Smooth muscle cell of the brain vasculature (primary cell): ENCODE measurements around the gene INTS1.

ENCODE experiments used
- DNase-seq: peaks from one replicate; pipeline ENCODE4 v3.0.0-alpha.2; 2012; ENCODE audit warnings: low read depth, low spot score

INTS1 gene, protein sequence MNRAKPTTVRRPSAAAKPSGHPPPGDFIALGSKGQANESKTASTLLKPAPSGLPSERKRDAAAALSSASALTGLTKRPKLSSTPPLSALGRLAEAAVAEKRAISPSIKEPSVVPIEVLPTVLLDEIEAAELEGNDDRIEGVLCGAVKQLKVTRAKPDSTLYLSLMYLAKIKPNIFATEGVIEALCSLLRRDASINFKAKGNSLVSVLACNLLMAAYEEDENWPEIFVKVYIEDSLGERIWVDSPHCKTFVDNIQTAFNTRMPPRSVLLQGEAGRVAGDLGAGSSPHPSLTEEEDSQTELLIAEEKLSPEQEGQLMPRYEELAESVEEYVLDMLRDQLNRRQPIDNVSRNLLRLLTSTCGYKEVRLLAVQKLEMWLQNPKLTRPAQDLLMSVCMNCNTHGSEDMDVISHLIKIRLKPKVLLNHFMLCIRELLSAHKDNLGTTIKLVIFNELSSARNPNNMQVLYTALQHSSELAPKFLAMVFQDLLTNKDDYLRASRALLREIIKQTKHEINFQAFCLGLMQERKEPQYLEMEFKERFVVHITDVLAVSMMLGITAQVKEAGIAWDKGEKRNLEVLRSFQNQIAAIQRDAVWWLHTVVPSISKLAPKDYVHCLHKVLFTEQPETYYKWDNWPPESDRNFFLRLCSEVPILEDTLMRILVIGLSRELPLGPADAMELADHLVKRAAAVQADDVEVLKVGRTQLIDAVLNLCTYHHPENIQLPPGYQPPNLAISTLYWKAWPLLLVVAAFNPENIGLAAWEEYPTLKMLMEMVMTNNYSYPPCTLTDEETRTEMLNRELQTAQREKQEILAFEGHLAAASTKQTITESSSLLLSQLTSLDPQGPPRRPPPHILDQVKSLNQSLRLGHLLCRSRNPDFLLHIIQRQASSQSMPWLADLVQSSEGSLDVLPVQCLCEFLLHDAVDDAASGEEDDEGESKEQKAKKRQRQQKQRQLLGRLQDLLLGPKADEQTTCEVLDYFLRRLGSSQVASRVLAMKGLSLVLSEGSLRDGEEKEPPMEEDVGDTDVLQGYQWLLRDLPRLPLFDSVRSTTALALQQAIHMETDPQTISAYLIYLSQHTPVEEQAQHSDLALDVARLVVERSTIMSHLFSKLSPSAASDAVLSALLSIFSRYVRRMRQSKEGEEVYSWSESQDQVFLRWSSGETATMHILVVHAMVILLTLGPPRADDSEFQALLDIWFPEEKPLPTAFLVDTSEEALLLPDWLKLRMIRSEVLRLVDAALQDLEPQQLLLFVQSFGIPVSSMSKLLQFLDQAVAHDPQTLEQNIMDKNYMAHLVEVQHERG (N-terminal part only)

DNA sequence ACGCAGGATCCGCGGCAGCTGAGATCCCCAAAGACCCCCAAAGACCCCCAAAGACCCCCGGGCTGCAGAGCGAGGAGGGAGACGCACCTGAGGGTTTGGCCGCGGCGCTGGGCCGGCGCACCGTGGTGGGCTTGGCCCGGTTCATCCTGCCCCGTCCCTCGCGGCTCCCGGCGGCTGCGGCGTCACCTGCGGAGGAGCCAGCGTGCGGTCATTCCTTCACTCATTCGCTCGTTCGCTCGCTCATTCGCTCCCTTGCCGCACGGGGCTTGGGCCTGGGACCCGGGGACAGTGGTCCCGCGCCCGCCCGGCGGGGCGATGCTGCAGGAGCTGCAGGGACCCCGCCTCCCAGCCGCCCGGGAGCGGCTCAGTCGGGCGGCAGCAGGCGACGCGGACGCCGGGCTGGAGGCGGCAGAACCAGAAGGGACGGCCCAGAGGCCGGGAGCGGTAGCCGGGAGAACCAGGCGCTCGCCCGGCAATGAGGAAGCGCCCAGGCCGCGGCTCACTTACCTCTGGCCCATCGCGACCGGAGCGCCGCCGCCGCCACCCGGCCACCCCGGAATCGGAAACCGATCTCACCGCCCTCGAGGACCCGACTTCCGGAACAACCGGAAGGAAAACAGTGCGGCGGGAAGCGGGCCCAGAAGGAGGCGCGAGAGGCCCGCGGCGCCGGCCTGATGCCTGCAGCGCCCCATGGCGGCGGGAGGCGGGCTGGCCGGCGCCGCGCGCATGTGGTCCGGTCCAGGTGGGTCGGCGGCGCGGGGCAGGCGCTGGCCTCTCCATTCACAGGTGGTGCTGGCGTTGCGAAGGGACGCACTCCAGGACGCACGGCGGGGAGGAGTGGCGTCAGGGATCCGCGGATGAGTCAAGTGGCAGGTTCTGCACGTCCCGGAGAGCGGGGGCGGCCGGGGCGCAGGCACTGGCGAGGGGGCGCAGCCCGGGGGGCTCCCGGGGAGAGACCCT is at the start of gene INTS1:
INTS1 (minus strand) TSS at position 574 of the 960 bp plus-strand sequence; CDS start at position 145, 429 bp downstream.
- peak; percentile 71 for DNase-seq

DNA sequence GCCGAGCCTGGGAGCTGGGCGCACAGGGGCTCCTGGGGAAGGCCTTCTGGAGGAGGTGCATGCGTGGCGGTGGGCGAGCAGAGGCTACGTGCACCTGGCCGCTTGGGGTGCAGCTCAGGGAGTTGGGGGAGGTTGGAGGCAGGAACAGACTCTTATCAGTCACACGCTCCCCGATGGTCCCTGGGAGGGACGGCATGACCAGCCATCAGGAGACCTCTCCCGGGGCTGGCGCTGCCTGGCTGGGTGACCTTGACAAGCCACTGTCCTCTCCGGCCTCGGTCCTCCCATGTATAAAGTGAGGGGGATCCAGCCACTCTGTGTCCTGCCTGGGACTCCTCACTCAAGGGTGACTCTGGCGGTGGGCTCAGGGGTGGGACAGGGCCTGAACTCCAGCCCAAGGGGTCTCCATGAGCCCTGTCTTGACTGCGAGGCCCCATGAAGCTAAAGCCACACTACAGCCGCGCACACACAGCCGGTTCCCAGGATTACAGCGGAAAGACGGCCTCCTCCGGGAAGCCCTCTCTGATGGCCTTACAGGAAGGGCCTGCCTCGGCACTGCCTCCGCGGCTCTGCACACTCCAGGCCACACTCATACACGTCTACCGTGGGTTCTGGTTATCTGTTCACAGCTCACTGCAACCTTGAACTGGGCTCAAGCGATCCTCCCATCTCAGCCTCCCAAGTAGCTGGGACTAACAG is 49.5 kb upstream of the INTS1 start:
- no peak for DNase-seq

DNA sequence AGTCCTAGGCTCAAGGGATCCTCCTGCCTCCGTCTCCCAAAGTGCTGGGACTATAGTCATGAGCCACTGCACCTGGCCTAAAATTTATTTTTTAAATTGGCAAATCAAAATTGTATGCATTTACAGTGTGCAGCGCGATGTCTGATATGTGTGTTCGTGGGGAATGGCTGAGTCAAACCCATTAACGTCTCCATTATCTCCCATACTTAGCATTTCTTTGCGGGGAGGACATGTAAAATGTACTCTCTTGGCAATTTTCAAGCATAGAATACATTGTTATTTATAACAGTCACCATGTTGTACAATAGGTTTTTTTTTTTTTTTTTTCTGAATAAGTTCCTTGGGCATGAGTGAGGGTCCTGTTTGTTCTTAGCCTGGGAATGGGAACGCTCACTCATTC is 48.0 kb upstream of the INTS1 start:
- DNase-seq, result no peak

DNA sequence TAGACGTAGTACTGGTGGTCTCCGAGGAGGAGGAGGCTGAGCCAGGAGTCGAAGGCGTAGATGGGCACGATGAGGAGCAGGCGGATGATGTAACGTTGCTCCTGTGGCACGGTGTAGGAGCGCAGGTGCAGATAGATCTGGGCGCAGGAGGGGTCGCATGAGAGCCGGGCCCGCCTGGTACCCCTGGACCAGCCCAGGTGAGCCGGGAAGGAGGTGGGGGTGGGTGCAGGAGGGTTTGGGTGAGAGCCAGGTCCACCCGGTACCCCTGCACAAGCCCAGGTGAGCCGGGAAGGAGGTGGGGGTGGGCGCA is 46.6 kb upstream of the INTS1 start:
- no peak for DNase-seq

DNA sequence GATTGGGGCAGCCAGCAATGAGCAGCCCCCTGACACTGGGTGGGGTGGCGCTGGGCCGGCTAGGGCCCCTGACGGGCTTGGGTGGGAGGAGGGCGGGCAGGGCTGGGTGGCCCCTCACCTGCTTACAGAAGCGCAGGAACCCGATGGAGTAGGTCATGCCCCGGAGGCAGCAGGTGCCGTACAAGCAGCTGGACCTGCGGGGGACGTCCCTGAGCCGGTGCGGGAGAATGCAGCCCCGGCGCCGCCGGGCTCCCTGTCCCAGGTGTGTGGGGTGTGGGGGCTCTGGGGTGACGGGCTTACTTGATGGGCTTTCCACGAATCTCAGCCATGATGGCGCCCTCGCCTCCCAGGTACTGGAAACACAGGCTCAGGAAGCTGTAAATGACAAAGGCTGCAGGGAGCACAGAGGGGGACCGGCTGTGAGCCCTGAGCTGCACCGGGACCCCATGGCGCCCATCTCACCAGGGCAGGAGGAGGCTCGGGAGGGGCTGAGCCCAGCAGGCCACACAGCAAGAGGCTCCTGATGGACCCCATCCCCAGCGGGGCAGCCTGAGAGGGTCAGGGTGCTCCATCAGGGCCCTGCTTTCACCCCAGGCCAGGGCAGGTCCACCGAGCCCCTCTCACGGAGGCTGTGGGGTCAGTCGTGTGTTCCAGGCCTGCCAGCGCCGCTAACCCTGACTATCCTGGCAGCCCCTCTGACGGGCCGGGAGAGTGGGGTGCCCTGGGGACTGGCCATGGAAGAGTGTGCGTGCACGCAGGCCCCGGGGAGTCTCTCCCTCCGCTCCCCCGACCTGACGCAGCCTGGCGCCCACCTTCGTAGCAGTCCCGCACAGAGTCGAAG is 46.0 kb upstream of the INTS1 start:
- no peak for DNase-seq

DNA sequence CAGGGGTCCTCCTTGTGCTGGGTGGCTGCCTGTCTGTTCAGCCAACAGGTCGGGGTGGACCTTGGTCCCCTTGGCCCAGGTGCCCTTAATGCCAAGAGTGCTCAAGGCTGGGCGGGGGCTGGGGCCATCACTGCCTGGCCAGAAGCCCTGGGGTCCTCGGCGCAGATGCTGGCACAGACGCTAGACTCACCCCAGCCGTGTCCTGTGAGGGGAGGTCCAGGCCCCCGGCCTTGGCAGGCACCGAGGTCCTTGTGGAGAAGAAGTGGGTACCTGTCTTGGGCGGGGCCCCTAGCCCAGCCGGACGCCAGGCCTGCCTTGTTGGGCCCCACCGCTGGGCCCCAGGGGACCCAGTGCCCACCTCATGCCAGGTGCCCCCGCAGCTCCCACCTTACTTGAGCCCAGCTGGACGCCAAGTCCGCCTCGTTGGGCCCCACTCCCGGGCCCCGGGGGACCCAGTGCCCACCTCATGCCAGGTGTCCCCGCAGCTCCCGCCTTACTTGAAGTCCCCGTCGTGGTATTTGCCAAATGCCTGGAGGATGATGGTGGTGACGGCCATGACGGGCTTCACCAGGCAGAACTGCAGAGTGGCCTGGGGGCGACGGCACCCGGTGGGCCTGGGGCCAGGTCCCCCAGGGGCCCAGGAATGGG is 45.3 kb upstream of the INTS1 start:
- DNase-seq, result no peak

DNA sequence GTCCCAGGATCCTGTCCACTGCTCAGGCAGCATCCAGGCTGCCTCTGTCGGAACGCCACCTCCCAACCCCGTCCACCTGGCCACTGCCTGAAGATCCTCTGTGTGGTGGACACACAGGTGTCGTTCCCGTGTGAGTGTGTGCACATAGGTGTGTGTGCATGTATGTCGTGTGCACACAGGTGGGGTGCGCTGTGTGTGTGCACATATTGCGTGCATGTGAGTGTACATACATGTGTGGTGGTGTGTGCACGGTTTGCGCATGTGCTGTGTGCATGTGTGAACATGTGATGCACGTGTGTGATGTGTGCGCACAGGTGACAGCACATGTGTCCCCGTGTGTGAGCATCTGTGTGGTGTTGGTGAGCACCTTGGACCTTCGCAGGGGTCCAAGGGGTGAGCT is 44.8 kb upstream of the INTS1 start:
- DNase-seq, result no peak

DNA sequence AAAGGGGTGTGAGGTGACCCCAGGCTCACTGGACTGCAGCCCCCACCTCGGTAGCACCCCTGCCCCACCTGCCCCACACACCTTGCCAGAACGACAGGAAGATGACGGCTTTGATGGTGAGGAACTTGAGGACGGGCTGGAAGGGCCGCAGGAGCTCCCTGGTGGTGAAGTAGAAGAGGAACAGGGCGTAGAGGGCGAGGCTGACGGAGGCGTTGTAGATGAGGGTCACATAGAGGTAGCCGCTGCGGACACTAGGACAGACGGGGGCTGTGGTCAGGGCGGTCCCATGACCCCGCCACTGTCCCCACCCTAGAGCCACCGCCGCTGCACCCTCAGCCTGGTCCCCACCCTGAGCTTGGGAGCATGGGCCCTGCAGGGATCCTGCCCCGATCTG is 44.2 kb upstream of the INTS1 start:
- no peak for DNase-seq

DNA sequence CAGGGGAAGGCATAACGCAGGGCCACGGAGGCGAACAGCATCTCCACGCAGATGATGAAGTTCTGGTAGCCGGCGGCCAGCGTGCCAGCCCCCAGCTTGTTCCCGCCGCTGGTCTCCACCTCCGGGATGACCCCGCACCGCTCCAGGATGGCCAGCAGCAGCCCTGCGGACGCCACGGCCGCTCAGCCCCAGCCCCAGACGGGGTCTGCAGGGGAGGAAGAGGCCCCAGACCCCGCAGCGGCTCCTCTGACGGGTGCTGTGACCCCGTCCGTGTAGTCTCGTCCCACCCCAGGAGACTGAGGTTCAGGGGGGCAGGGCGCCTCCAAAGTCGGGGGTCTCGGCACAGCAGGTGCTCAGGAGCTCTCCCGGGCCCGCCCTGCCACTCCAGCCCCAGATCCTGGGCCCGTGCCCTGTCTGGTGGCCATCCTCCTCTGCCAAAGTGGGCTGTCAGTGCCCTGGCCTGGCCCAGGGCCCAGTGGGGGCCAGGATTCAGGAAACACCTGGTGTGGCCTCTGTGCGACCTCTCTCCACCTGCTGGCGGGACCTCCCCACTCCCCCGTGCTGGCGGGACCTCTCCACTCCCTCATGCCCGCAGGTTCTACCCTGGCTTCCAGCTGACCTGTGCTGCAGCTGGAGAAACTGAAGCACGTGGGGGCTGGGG is 43.7 kb upstream of the INTS1 start:
- no peak for DNase-seq

DNA sequence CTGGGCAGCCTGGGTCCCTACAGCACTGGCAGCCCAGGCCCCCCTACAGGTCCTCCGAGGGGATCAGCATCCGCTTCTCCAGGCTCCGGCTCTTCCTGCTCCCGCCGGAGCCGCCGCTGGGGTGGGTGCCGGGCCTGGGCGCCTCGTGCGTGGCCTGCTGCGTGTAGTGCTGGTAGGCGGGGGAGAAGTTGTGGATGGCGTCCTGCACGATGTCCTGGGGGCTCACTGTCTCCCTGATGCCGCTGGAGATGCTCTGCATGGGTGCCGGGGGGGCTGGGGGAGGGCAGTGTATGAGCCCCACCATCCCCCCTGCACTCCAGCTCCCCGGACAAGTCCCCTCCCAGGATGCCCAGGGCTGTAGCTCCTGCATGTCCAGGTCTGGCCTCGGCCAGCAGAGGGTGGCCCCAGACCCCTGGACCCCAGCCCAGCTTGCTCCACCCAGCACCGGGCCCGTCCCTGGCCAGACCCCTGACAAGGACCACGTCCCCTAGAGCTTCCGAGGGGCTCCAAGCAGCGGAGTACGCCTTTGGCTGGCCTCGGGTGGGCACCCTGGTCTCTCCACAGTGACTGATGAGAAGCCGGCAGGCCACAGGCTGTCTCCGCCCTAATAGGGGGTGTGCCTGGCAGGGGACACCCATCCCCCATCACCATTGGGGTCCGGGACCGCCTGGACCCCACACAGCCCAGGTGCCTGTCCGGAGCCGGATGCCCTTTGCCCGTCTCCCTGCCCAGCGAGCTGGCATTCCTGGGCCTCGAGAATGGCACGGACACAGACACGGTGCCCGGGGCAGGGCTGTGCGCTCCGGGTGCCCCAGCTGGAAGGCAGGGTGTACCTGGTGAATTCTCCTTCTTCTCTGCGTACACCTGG is 43.0 kb upstream of the INTS1 start:
- no peak for DNase-seq

DNA sequence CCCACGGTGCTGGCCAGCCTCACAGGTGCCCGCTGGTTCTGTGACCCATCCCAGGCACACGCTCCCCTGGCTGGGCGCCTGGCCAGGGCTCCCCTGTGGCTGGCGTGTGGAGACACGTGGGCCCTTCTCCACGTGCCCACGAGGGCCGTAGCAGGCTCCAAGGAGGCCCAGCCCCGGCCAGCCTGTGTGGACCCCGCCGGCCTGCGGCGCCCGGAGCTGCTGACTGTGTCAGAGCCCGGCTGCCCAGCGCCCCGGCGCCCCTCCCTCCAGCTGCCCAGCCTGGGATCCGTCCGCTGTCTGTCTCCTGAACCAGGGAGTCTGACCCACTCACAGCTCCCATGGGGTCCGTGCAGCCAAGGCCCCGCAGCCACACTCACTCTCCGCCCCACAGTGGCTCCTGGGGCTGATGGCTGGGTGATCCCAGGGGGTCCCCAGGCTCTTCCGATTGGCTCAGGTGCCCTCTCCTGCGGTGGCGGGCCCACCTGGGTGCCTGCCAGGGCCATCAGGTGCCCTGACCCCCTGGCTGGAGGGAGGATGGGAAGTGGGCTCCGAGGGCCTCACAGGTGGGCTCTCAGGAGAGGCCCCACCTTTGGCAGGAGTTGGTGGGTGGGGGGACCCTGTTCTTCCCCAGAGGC is 42.2 kb upstream of the INTS1 start:
- DNase-seq, result no peak

DNA sequence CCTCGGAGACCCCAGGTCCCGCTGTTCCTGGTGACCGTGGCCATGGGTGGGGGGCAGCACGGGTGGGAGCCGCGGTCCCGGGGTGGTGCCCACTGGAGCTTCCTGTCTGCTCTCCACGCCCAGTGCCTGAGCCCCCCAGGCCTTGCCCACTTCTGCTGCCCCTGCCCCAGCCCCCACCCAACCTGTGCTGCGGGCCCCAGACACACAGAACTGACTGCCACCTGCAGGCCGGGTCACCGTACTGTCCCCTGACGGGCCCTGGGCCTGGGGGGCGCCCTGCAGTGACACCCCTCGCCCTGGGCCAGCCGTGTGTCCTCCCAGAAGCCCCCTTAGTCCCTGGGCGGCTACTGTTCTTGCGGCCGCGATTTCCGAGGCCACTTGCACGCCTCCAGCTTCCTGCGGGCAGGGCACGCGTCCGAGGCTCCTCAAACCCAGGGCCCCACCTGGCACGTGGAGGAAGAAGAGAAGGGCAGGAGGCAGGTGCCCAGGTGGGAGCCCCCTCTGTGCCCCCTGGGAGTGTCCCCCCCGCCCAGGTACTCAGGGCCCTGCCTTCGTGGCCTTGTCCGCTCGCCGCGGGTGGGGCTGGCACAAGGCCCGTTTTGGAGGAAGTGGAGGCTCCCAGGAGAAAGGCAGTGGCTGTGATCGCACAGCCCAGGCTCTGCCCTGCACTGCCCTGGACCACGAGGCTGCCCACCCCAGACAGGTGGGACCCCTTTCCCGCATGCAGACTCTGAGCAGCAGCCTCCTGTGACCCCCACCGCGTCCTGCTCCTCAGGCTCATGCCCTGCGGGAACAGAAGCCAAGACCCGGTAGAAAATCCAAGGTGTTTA is 41.4 kb upstream of the INTS1 start:
- DNase-seq, result no peak

DNA sequence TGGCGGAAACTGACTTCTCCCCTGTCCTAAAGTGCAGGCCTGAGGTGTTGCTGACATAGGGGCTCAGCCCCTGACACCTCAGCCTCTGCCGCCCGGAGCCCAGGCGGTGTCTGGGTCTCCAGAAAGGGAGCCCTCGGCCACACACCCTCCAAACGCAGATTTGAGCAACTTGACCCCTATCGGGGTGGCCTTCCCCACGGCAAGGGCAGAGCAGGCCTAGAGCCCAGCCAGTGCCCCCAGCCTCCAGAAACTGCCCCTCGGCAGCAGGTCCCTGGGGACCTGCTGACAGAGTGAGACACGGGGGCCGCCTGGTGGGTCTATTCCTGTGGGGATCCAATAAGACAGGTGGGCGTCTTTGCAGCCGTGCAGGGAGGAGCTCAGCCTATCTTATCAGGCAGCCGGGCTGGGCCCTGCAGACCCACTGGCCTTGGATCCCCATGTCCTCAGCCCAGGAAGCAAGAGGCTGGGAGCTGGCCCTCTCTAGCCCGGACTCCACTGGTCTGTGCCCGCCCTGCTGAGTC is 40.8 kb upstream of the INTS1 start:
- DNase-seq, result no peak

DNA sequence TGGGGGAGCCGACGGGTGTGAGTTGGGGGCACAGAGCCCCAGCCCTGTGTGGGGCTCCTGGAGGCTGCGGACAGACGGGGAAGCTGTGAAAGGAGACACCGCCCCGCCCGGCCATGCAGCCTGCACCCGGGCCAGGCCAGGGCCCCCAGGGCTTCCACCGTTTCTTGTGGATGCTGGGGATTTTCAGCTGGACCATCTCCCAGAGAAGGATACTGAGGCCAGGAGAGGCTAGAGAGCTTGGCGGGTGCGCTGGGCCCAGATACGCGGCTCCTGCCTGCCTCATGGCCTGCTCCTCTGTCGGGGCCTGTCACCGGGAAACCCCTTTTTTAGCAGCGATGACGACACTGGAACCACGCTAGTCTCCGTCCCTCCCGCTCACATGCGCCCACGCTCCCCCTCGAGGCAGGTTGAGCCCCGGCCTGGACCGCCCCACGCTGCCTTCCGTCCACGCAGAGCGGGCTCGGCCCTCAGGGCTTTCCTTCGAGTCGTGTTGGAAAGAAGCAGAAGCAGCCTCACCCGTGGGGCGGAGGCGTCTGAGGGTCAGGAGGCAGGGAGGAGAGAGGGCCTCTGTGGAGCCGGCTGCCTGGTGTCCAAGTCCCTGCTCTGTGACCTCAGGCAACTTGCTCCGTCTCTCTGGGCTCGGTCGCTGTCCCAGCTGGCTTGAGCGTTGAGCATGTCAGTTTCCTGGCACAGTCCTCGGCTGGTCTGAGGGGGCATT is 40.1 kb upstream of the INTS1 start:
- no peak for DNase-seq

DNA sequence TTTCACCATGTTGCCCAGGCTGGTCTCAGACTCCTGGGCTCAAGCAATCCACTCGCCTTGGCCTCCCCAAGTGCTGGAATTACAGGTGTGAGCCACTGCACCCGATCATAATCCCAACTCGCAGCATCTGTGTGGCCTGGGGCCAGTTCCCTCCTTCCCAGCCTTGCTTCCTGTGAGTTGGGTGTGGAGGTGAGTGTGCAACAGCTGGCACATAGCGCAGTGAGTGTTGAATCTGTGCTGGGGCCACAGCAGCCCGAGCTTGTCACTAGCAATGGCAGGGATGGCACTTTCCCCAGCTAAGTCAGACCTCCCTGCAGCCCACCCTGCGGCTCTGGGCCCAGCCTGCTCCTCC is 39.6 kb upstream of the INTS1 start:
- DNase-seq, result no peak
